Colon (tissue), 2 donors: Measurements from ENCODE around the gene PIK3R3.
"Not testable (repeated sequence)": the region's sequence is repeated elsewhere in the genome, so short reads cannot be mapped to it uniquely, and the experiment has no call there.

ENCODE experiments used
- FAIRE-seq: peaks from 2 replicates; lab custom pipeline; 2012; peaks lifted over from hg19 to GRCh38; lab: Jason Lieb, UNC
- donor health status: control.
- donor health status: control.

Gene PIK3R3

DNA sequence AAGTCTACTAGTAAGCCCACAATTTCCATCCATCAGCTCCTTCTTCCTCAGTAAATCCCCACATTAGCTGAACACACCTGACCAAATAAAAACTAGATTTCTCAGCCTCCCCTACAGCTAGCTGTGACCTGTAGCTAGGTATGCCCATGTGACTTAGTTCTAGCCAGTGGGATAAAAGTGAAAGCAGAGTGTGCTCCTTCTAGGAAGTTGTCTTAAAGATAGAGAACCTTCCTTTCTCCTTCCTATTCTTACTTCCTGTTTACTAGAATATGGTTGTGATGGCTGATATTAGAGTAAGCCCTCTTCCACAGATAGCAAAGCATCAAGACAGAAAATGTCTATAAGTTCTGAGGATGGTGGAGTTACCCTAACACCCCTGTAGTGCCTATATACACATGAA is 67.0 kb downstream of the PIK3R3 start:
- FAIRE-seq: no peak

GRCh38 chr1:46064708-46065107 is 67.7 kb downstream of the PIK3R3 start:
- FAIRE-seq: no peak

DNA sequence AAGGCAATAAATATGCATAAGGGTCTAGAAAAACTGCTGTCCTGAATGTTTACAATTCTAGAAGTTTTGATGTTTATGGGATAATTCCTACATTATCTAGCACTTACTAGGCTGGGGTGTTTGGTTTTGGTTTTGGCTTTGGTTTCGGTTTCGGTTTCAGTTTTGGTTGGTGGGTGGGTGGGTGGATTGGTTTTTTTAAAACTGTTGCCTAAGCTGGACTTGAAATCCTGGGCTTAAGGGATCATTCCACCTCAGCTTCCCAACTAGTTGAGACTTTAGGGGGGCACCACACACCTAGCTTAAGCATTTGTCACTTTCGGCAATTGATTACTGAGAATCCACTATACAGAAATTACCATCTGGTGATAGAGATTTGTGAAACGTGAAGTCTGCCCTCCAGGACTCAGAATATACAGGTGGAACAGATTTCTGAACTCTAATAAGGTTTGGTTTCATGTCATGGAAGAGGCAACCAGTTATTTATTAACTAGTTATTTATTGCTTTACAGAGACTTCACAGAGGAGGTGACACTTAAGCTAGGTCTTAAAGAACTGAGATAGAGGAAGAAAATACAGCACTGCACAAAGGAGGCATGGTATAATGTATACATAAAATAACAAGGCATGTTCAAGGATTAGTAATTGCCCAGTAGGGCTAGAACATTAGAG is 69.6 kb downstream of the PIK3R3 start:
- FAIRE-seq: no peak

DNA sequence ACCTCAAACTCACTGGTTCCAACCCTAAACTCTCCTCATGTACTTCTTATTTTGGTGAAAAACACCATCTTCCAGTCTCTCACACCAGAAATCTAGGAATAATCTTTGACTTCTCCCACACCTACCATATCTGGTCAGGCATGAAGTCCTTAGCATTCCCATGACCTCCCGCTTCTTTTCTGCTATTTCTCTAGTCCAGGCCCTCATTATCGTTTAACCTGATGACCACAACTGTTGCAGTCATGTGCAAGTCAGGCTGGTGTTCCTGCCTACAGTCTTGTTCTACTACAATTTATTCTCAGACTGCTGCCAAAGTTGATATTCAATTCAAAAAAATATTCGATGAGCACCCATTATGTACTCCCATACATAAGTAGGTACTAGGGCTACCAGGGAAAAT is 71.3 kb downstream of the PIK3R3 start:
- FAIRE-seq: no peak

DNA sequence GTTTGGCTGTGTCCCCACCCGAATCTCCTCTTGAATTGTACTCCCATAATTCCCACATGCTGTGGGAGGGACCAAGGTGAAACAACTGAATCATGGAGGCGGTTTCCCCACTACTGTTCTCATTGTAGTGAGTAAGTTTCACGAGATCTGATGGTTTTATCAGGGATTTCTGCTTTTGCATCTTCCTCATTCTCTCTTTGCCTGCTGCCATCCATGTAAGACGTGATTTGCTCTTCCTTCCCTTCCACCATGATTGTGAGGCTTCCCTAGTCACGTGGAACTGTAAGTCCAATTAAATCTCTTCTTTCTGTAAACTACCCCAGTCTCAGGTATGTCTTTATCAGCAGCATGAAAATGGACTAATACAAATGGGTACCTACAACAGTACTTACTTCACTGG is 73.5 kb downstream of the PIK3R3 start:
- FAIRE-seq: no peak

- no peak for FAIRE-seq
Measured at GRCh38 chr1:46057781-46058180, 74.6 kb downstream of the PIK3R3 start.

DNA sequence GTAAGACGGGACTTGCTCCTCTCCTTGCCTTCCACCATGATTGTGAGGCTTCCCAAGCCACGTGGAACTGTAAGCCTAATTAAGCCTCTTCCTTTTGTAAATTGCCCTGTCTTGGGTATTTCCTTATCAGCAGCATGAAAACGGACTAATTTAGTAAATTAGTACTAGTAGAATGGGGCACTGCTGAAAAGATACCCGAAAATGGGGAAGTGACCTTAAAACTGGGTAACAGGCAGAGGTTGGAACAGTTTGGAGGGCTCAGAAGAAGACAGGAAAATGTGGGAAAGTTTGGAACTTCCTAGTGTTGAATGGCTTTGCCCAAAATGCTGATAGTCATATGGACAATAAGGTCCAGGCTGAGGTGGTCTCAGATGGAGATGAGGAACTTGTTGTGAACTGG is 75.2 kb downstream of the PIK3R3 start:
- not testable (repeated sequence) for FAIRE-seq

GRCh38 chr1:46056325-46056724 is 76.1 kb downstream of the PIK3R3 start:
- FAIRE-seq: no peak

DNA sequence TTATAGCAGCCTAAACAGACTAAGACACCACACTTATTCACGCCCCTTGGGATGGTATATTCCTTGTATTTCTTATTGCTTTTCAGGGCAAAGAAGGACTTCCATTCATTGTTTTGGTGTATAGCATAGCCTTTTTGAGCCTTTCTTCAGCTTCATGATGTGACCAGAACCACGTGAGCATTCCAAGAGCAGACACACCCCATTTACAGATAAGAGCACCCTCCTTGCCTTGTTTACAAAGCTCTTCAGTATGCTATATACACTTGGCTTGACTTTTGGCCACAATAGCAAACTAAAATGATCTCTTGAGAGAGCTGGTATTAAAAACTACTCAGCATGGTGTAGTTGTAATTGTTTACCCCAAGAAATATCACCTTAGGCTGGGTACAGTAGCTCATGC is 78.7 kb downstream of the PIK3R3 start:
- FAIRE-seq: no peak

DNA sequence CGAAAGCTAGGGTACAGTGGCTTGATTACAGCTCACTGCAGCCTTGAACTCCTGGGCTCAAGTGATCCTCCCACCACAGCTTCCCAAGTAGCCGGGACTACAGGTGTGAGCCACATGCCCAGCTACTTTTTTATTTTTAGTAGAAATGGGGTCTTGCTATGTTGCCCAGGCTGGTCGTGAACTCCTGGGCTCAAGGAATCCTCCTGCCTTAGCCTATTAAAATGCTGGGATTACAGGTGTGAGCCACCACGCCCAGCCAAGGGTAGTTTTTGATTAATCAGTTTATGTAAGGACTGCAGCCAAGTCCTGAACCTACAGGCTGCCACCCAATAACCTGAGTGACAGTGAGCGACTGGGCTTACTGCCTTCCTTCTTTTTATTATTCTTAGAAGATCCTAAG is 88.3 kb downstream of the PIK3R3 start:
- FAIRE-seq: no peak

GRCh38 chr1:46043458-46044017 is 88.9 kb downstream of the PIK3R3 start:
- no peak for FAIRE-seq

DNA sequence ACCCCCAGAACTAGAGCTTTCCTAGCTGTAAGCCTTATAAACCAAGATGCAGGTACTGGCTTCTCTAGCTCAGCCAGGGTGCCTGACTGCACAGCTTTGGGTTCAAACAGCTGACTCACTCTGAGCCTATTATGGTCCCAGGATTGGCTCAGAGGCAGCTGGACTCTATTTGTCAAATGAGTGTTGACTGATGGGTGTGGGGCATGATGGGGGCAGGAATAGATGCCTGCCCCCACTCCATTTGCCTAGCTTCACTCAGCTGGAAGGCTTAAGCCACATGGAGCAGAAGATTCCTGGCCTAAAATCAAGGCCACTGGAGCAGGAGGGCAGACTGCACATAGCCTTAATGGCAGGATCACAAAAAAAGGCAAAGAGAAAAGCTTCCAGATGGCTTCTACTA is 90.5 kb downstream of the PIK3R3 start:
- no peak for FAIRE-seq

DNA sequence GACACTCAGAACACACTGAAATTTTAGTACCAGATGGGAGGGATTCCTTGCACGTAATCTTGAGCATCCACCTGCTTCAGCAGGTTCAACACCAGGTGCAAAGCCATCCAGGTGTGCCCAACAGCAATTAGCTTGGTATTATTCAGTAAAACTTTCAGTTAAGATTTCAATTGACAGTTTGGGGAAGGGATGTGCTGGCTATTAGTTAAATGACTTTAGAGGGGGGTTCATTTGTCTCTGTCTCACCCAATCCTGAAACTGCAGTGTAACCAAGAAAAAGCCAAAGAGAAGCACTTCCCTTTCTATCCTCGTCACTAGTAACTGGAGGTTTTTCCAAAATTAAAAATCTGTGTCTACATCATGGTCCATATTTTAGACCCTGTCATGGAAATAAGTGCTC is 90.9 kb downstream of the PIK3R3 start:
- no peak for FAIRE-seq

- FAIRE-seq: no peak
Measured at GRCh38 chr1:46039571-46040052, 92.8 kb downstream of the PIK3R3 start.

DNA sequence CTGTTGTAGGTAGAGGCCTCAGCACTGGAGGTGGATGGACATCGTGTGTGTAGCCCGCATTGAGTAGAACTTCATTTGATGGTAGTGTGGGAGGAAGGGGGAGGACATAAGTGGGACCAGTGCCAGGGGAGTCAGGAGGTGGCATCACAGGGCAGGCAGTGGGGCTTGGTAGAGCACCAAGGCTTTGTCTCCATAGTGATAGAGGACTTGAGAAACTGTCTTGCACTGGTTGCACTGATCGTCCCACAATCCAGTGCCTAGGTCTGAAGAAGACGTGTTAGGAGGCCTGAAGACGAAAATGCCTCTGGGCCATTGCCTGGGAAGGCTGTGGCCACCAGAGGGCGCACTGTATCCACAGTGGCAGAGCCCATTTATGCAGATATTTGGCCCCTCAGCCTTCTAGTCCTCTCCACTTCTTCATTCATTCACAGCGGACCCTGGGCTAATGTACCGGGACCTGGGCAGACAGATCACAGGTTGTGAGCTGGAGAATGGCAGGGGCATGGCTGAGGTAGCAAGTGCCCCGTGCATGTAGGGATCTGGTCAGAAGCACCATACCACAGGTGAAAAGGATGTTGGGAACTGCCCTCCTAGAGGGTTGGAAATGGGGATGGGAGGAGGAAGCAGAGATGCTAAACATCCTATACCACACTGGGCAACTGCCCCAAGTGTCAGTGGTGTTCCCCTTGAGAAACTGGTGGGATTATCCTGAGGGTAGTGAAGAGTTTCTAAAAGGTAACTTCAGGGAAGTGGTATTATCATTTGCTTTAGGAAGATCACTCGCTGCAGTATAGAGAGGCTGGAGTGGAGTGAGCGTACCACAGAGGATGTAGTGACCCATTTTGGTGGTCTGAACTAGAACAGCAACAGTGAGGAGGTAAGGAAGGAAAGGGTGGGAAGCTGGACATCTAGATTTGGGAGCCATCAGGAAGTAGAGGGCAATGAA is 95.3 kb downstream of the PIK3R3 start:
- no peak for FAIRE-seq

DNA sequence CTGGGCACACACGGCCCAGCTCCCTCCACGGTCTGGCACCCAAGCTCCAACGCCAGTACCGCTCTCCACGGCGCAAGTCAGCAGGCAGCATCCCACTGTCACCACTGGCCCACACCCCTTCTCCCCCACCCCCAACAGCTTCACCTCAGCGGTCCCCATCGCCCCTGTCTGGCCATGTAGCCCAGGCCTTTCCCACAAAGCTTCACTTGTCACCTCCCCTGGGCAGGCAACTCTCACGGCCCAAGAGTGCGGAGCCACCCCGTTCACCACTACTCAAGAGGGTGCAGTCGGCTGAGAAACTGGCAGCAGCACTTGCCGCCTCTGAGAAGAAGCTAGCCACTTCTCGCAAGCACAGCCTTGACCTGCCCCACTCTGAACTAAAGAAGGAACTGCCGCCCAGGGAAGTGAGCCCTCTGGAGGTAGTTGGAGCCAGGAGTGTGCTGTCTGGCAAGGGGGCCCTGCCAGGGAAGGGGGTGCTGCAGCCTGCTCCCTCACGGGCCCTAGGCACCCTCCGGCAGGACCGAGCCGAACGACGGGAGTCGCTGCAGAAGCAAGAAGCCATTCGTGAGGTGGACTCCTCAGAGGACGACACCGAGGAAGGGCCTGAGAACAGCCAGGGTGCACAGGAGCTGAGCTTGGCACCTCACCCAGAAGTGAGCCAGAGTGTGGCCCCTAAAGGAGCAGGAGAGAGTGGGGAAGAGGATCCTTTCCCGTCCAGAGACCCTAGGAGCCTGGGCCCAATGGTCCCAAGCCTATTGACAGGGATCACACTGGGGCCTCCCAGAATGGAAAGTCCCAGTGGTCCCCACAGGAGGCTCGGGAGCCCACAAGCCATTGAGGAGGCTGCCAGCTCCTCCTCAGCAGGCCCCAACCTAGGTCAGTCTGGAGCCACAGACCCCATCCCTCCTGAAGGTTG is 97.6 kb downstream of the PIK3R3 start:
- FAIRE-seq: no peak

DNA sequence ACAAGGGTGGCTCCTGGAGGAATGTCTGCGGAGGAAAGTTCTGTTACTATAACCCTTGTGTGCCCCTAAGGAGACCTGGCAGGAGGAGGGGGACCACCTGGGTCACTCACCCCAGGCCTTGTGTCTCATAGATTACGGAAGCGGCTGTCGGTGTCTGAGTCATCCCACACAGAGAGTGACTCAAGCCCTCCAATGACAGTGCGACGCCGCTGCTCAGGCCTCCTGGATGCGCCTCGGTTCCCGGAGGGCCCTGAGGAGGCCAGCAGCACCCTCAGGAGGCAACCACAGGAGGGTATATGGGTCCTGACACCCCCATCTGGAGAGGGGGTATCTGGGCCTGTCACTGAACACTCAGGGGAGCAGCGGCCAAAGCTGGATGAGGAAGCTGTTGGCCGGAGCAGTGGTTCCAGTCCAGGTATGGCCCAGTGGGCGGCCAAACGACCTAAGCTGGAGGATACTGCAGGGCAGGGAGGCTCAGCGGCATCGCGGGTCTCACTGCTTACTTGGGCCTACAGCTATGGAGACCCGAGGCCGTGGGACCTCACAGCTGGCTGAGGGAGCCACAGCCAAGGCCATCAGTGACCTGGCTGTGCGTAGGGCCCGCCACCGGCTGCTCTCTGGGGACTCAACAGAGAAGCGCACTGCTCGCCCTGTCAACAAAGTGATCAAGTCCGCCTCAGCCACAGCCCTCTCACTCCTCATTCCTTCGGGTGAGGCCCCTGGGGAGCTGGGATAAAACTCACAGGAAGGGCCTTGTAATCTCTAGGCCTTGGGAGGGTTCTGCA is 101.4 kb downstream of the PIK3R3 start:
- FAIRE-seq: no peak

- FAIRE-seq: no peak
Measured at GRCh38 chr1:46030074-46030870, 102.2 kb downstream of the PIK3R3 start.

- no peak for FAIRE-seq
Measured at GRCh38 chr1:46027788-46028573, 104.4 kb downstream of the PIK3R3 start.
